GM18499 (cell line): ENCODE data around the gene DDI1.

ENCODE experiments used
- ATAC-seq: cut with Tn5 transposase; IDR thresholded peaks from one replicate; pipeline ENCODE4 v1.9.1; 2021; ENCODE audit warnings: moderate number of reproducible peaks; ENCODE audit not compliant: insufficient read depth, unreplicated experiment

Gene DDI1

DNA sequence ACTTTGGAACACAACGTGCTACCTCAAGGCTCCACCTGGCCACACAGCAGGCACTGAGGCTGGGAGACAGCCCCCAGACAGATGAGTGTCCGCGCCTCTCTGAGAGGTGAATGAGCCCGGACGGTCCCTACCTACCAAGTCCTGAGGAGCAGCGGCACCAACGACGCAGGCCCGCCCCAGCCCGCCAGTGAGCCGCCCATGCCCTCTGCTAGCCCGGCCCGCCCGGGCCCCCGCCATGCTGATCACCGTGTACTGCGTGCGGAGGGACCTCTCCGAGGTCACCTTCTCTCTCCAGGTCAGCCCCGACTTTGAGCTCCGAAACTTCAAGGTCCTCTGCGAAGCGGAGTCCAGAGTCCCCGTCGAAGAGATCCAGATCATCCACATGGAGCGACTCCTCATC is at the start of gene DDI1:
Gene DDI1 (plus strand): TSS at position 53 of the 400 bp plus-strand sequence. CDS start 183 bp downstream, at position 236.
- ATAC-seq: no peak

DNA sequence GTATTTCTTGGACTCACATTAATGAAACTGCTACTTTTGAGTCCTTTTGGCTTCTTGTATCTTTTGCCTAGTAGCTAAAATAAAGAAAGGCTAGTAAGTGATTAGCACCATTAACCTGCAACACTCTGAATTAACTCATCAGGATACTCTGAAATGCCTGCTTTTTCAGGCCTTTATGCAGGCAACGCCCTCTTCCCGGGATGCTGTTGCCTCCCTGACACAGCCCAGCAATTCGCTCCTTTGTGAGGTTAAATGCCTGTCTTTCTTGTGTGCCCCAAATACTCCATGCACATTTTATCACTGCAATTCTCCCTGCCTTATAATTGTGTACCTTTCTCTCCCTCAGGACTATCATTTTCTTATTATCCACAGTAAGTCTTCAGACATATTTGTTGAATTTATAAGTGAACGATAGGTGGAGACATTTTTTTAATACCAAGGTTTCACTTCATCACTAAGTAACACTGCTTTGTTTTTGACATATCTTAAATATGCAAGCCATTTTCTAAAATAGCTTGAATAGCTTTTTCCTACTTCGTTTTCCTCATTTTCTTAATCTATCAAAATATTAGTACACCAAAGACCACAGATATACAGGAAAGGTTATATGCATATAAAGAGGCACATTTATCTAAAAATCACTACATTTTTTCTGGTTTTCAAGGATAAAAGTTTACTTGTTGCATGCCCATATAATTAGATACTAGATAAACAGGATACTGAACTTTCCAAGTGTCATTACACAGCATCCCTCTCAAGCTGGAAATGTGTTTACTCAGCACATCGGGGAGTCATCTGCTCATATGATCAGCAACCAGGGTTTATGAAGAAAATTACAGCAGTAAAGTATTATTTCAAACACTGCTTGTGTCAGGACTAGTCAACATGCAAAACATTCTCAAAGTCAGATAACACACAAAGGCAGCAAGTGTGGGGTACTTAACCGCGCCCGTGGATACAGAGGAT is 48.5 kb upstream of the DDI1 start:
- ATAC-seq: no peak

DNA sequence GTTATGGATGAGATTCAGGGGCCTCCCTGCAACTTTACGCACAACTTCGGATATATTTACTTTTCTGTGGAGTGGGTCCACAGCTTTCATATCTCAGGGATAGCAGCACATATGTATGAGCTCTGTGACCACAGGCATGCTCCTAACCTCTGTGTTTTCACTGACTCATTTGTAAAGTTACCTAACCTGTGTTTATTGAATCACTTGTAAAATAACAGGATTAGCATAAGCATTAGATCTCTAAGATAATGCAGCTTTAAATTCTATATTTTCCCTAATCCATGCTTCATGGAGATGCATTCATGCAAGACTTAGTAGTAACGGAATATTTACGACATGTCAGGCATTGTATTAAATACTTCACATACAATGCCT is 47.9 kb upstream of the DDI1 start:
- no peak for ATAC-seq

DNA sequence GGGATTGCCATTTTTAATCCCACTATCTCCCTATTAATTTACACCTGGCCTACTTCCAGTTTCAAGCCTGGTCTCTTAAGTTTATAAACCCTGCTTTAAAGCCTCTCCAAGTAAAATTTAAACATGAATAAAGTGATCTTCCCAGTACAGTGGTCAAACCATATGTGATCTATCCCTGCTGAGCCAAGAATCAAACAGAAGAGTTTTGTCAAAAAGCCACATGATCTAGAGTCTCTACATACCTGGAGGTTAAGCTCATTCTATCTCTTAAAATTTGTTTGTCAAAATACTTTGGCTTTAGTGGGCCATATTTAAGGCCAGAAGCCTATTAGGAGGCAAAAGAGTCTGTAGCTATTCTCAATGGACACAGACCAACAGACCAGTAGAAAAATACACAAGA is 42.9 kb upstream of the DDI1 start:
- no peak for ATAC-seq

DNA sequence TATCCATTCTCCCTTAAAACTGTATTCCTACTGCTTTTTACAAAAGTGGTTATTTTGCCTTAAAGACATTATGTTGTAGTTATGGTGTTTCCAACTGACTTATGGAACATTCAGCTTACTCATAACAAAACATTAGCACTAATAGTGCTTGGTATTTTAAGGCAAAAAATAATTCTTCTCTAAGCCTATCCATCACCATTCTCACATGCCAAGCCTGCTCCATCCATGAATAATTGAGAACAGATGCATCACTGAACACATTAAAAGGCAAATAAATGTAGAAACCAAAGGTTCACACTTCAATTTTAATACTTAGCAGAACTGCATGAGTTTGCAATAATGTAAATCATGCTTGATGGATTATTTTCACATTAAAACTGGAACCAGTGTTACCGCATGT is 42.3 kb upstream of the DDI1 start:
- ATAC-seq: no peak

DNA sequence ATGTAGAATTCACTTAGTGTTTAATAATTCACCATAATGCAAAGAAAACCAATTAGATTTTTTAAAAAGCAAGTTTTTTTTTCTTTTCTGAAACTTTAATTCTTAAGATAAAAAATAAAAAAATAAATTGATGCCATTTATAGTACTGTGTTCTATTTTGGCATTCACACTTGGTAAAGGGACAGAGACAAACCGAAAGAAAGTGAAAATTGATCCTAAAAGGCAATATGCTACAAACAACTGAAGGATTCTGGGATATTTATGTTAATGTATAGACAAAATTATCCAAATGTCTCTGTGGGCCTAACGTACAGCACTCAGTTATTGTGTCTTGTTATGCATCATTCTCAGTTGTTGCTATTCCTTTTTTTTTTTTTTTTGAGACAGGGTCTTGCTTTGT is 41.9 kb upstream of the DDI1 start:
- no peak for ATAC-seq

DNA sequence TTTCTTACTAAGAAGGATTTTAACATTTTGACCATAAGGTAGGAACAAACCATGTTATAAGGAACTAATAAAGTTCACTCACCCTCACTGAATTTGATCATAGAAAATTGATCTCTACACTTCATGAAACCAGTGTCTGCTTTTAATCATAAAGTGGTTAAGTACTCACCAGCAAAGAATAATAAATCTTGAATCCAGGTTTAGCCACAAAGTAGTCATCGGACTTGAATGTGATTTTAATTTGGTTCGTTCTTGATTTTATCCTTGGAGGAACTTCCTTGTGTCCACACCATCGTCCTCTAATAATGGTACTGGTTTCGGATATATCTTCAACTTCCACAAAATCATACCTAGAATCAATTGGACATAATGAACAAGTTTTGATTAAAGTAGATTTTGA is 40.5 kb upstream of the DDI1 start:
- ATAC-seq: no peak

DNA sequence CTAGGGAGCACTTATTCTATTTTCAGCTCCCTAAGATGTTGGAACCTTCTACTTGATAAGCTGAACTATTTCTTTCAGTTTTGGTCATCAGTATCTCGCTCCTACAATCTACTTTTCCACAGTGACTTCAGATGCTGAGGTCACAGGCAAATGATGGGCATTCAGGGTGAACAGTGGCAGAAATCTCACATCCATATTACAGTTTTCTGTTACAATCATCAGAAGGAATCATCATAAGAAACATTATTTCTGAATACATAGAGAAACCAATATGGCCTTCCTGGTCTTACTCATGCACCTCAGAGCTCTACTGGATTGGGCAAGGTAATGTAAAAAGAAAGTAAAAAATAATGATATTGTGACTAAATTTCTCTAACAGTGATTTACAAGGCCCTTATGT is 39.4 kb upstream of the DDI1 start:
- peak; percentile 77 for ATAC-seq

DNA sequence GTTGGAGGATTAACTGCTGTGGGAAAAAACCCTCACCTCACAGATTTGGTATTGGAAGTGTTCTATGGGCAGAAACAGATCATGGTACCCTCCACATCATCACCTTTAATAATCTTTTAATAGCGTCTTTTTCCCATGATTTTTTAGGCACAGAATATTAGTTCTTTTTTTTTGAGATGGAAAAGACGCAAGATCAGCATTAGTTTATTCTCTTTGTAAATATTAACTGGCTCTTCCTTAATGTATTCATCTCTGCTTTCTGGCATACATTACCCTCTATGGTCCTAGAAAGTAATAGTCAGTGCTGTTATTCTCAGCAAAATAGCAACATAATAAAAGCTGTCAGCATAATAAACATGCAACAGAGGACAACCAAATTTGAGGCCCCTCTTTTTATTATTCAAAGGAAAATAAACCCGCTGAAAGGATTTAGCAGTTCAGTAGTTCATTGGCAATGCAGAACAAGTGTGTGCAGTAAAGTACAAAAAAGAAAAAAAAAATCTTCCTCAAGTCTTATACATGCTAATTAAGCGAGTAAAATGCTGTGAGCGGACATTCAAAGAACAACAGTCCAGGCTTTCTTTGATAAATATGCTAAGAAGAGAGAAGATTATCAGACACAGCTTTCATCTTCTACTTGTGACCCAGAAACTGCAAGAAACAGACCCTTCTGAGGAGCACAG is 37.5 kb upstream of the DDI1 start:
- no peak for ATAC-seq

DNA sequence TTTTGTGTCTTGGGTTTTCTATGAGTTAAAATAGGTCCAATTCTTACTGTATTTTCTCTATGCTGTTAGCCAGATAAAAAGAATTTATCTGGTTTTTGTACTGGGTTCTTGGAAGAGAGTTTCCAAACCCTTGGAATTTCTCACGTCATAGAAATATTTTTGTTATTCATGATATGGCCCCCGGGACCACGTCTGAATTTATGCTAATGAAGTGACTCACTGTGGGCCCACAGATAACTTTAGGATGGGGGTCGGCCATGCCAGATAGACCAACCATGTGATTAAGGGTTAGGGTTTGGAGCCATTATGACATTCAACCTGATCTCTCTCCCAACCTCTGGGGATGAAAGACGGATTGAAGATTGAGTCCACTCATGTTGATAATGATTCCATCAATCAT is 35.6 kb upstream of the DDI1 start:
- ATAC-seq: no peak

DNA sequence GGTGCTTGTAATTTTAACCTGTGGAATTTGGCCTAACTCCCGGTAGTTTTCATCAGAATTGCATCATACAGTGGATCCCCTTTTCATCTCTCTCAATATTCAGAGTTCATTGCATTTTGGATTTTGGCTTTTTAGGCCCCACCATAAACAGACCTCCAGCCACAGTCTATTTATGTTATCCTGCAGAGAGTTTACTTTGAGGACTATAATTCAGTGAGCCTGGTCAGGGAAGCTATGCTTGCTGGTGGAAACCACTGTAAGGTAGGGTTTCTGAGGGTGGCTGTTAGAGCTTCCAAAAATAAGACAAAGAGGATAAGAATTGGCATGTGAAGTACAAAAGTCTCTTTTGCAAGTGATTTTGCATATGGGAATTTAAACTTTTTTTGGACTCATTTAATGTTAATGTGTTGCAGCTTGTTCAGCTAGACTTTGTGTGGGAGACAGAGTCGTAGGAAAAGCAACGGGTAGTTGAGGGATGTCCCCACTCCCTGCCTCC is 34.8 kb upstream of the DDI1 start:
- no peak for ATAC-seq

DNA sequence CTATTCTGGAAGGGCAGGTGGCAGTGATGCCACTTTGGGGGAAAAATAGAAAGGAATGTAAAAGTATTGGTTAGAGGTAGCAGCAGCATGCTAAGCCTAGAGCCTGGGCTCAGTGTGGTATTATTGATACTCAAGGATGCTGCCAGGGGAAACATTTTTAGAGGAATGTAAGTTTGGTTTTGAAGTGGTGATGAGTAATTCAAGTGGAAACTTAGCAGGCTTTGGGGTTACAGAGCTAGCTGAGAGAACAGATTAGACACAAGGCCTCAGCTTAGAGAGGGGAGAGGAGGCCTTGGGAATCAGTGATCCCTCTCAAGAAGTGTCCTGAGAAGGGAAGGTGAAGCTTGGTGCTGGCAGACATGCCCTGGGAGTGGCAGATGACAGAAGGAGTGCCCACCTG is 32.9 kb upstream of the DDI1 start:
- ATAC-seq: no peak

DNA sequence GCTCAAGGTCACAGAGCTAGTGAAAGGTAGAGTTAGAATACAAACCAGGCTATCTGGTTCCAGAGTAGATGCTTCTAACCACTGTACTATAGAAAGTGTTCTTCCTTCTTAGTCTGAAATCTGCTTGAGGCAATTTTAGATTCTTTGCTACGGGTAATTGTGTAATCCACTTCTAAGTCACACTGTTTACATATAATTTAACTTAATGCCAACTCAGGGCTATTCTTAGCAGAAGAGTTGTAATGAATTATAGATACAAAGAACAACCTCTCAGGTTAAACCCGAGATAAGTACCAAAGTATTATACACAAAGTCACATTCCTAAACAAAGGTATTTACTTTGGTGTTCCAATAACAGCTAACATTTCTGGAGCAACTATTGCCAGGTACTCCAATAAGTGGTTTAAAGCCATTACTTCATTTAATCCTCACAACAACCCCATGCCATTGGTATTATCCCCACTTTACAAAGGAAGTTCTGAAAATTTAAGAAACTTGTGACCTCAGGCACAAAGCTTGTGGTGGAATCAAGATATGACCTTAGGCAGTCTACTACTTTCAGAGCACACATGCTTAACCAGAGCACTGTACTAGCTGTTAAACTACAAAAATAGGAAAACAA is 31.1 kb upstream of the DDI1 start:
- no peak for ATAC-seq

DNA sequence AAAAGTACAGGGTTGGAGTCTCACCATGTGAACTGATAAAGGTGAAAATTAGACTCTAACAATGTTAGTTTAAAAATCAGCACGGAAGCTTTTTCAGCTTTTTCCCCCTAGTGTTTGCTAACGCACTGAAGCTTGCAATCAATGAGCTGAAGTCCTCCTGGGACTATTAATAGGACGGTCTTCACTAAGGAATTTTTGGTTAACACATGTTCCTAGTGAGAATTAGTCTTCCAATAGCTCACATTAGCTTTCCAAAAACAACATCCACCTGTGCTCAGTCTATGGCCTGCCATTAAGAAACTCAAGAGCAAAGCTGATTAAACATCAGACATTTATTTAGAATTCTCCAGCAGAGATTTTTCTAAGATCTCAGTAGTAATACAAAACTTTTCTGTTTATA is 26.7 kb upstream of the DDI1 start:
- ATAC-seq: no peak

DNA sequence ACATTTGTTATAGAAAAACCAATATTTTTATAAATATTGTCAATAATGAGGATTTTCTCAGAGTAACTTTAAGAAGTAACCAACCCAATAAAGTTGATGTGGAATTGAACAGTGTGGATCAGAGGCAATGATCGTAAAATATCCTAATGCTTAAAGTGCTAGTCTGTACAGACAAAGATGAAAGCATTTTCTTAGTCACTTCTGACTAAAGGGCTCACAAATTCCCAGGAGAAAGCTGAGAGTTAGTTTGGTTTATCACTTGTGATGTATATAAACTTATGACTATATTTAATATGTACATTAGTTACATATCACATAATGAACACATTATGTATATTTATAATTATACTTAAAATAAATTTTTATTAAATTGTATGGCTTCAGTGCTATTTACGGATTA is 25.4 kb upstream of the DDI1 start:
- no peak for ATAC-seq

DNA sequence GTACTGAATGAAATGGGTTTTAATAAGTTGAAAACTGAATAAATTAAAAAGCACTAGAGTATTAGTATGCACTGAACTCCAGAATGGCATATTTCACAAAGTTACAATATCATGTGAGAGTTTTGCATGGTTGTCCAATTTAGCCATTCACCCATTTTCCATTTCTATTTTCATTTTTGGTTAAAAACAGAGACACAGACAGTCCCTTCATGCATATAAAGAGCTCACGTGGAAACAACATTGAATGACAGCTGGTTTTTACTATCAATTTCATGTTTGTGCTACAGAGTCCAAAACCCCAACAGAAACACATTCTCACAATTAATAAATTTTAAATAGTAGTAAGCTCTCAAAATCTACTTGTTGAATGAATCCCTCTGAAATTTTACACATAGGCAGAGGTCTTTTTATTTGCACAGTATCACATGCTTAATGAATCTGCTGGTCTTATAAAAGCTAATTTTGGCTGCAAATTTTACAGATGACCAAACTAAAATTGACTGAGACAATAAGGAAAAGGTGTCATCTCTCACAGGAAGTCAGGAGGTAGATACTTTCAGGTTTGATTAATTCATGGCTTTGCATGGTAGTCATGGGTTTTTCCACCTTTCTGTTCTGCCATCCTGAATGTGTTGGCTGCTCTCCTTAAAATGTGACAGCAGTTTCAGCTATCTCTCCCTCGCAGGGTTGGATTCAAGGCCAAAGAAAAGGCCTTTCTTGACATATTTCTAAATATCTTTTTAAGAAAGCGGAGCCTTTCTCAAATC is 20.6 kb upstream of the DDI1 start:
- peak; percentile 85 for ATAC-seq

DNA sequence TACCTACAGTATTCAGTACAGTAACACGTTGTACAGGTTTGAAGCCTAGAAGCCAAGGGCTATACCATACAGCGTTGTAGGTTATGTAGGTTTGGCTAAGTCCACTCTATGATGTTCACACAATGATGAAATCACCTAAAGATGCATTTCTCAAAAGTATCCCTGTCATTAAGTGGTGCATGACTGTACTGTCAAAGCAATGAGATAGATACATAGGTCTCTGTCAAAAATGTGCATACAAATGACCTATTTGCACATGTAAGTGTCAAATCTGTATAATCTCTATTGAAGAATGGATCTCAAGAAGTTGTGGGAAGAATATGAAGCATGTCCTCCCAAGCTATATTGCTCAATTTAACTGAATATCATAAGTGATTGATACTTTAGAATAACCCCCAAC is 11.9 kb upstream of the DDI1 start:
- ATAC-seq: no peak

DNA sequence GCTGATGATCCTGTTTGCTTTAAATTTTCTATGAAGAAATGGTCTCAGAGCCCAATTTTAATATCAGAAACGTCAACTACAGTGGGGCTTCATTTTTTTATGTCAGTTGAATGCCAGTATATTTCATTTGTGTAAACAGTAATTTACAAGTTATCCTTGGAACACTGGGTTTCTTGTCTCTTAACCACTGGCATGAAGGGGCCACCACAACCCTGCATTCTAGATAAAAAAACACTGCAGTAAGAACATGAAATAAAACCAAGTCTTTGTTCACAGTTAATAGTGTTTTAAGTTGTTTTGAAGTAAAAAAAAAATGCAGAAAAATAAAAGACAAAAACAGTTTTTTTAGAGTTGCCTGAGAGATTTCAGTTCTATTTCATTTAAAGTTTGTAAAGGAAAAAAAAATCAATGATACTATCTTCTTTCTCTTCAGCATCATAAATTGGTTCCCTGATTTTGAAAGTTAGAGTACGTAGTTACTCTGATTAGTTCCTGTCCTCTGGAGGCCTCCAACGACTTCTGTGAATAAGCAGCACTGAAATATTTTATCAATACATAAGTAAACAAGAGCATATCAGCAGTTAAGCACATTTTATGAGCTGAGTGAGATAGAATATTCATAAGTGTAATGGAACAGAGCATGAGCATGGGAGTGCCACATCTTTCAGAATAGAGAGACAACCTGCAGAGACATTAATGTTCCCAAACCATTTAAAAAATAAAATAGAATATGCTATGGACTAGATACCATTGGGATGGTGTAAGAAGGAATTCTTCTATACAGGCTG is 7.8 kb upstream of the DDI1 start:
- ATAC-seq: no peak

DNA sequence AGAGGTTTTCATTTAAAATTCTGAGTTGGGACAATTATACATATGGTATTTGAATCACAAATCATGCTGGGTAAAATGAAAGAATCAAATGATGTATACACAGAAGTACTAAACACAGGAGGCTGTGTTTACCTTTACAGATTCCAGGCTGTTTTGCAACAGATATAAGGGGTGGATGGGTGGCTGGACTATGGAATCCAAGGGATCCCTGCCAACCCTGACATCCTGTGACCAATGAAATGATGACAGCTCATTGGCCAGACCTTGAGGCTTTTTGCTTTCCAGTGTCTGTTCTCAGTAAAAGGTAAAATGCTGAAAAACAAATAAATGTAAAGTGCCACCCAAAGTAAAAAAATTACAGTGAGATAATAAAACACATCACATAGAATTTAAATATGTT is 3.3 kb upstream of the DDI1 start:
- ATAC-seq: no peak

DNA sequence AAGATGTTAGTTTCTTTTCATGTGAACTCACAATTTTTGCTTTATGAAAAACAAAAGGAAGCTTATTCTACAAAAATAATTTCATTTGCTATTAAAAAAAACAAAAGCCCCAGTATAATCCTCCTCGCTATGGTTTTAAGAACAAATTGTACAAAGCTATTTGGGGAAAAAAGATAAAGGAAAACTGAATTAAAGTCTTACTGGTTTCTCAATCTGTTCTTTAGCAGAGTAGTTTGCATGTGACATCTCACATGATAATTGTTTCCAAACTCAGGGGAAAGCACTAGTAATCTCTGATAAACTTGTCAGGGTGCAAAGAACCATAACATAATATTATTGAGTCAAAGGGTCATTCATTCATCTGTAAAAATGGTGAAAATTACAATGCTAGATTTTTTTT is 2.9 kb upstream of the DDI1 start:
- no peak for ATAC-seq
